Muscle layer of colon (tissue), 2 donors: ENCODE data around the gene MYBPH.

Experiments
- H3K27ac ChIP-seq: one replicate; pipeline ENCODE4 v1.7.0; 2013; ENCODE audit warnings: low read depth, mild to moderate bottlenecking, low read length, moderate library complexity
- H3K27me3 ChIP-seq, 2 donors: one replicate each; pipeline ENCODE4 v1.7.0; 2013; ENCODE audit warnings: low read length in 2 of 2, mild to moderate bottlenecking in 2 of 2; ENCODE audit not compliant: insufficient read depth in 2 of 2, control insufficient read depth in 1 of 2
- H3K36me3 ChIP-seq: one replicate; pipeline ENCODE4 v1.7.0; 2013; ENCODE audit warnings: mild to moderate bottlenecking, low read length; ENCODE audit not compliant: insufficient read depth
- H3K4me1 ChIP-seq: one replicate; pipeline ENCODE4 v1.7.0; 2013; ENCODE audit warnings: mild to moderate bottlenecking, low read length; ENCODE audit not compliant: insufficient read depth
- H3K4me3 ChIP-seq, 2 donors: one replicate each; pipeline ENCODE4 v1.7.0; 2013; ENCODE audit warnings: low read length in 2 of 2, low read depth in 1 of 2, mild to moderate bottlenecking in 1 of 2, moderate library complexity in 1 of 2
- H3K9ac ChIP-seq: one replicate; pipeline ENCODE4 v1.7.0; 2013; ENCODE audit warnings: low read length
- H3K9me3 ChIP-seq: one replicate; pipeline ENCODE4 v1.7.0; 2013; ENCODE audit warnings: mild to moderate bottlenecking, low read length
- donor health status: abdominal sarcoma.
- donor health status: Adenocarcinoma of cecum.

The MYBPH gene

DNA sequence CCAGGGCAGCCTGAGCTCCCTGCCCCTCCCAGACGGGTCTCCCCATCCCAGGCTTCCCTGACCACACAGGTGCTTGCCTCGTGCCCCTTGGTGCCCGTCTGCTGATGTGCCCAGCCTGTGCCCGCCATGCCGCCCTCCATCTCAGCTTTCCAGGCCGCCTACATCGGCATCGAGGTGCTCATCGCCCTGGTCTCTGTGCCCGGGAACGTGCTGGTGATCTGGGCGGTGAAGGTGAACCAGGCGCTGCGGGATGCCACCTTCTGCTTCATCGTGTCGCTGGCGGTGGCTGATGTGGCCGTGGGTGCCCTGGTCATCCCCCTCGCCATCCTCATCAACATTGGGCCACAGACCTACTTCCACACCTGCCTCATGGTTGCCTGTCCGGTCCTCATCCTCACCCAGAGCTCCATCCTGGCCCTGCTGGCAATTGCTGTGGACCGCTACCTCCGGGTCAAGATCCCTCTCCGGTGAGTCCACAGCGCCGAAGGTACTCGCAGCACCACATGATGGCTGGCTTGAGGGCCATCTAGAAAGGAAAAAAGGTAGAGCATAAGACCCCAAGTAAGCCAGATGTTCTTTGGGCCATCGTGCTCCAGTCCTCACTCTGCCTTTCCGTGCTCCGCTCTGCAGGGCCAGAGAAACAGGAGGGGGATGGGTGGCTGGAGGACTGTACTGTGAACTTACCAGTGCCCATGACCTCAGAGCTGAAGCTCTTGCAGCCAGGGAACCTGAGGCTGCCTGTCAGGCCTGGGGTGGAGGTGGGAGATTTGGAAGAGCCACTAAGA, 46.7 kb downstream of the MYBPH start:
- peak overlapping the region in 1 of 2 donors; percentile 59 for H3K4me3 ChIP-seq
- peaks cover 0 to 17% of the 10 kb centered on the region in 2 donors for H3K27me3 ChIP-seq
- no peaks in the 10 kb centered on the region for H3K36me3 ChIP-seq
- no peaks in the 10 kb centered on the region for H3K9me3 ChIP-seq
- H3K27ac ChIP-seq: no peak overlapping the region
- H3K9ac ChIP-seq: no peak overlapping the region
- H3K4me1 ChIP-seq: peaks cover 10% of the 10 kb centered on the region

DNA sequence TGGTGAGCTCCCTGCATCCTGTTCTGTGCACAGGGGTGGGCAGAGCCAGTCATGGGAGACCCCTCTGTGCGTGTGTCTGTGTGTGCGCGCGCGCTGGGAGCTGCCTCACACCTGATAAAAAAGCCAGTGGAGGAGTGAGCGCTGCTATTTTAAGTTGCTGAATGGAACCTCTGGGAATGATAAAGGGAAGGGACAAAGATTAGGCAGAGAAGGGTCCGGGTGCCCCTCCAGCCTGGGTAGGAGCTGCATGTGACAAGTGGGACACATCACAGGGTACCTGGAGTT, 47.3 kb downstream of the MYBPH start:
- H3K27ac ChIP-seq: no peak overlapping the region
- peaks cover 10% of the 10 kb centered on the region for H3K4me1 ChIP-seq
- no peaks in the 10 kb centered on the region for H3K36me3 ChIP-seq
- H3K27me3 ChIP-seq: peaks cover 0 to 23% of the 10 kb centered on the region in 2 donors
- no peaks in the 10 kb centered on the region for H3K9me3 ChIP-seq
- no peak overlapping the region for H3K9ac ChIP-seq
- H3K4me3 ChIP-seq: peak overlapping the region; percentile 22 to 59

DNA sequence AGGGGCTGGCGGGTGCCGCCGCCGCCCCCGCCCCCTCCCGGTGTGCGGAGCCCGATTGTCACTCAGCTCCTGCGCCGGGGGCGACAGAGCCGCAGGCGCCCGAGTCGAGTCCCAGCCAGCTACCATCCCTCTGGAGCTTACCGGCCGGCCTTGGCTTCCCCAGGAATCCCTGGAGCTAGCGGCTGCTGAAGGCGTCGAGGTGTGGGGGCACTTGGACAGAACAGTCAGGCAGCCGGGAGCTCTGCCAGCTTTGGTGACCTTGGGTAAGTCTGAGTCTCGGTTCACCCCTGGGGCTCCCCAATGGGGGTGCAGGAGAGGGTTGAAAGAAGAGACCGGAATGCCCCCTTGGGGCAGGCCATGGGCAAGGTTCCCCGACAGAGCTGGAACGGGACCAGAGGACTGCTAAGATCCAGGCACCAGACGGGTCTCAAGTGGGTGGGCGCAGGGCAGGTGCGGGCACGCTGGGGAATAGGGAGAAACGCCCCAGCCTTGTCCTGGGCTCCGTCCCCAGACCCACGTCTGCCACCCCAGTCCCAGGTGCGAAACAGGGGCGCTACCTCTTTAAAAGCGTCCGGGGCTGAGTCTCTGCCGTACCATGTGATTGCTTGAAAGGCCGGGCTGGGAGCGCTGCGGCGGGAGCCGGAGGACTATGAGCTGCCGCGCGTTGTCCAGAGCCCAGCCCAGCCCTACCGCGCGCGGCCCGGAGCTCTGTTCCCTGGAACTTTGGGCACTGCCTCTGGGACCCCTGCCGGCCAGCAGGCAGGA, 47.8 kb downstream of the MYBPH start, which contains the start of gene ADORA1:
Gene ADORA1 (plus strand): TSS at position 61 of the 765 bp plus-strand sequence. CDS start 1,116 bp downstream, outside the sequence.
- H3K27ac ChIP-seq: no peak within 1 kb of the TSS

DNA sequence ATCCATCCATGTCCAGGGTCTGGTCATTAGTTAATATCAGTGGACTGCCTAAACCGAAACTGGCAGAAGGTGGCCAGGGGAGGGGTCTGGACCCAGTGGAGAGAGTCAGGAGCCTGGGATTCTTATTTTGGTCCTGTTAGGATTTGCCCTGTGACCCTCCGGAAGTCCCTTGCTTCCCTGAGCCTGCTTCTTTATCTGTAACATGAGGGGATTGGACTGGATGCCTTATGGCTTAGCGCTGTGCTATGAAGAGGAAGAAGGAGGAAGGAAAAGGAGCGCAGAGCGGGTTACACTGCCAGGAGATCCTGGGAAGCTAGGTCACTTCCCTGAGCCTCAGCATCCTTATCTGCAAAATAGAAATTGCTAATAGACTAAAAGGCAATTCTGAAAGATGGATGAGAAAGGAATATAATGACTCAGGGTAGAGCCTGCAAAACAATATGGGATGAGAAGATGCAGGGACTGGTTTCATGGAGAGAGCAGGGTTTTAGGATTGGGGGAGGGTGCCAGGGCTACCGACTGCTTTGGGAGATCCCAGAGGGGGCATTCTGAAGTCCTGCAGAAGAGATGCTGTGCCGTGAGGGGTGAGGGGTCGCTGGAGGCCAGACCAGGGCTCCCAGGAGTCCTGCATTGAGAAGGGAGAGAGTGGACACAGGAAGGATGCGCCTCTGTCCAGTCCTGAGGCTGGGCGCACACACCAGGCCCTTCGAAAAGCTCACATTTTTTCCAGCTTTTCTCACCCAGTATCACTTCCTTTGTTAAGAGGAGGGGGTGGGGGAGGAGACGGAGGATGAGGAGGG, 48.6 kb downstream of the MYBPH start:
- H3K27ac ChIP-seq: no peak overlapping the region

More for the DNA sequence above, 47.8 kb downstream of the MYBPH start, which contains the start of gene ADORA1:
- Histone ChIP-seq H3K4me1 (peaks cover 10% of the 10 kb centered on the region), H3K36me3 (no peaks in the 10 kb centered on the region), H3K9ac (no peak within 1 kb of the TSS), H3K4me3 (peak within 1 kb of the TSS; percentile 22 to 59), H3K27me3 (peaks cover 0 to 25% of the 10 kb centered on the region in 2 donors), H3K9me3 (no peaks in the 10 kb centered on the region)

DNA sequence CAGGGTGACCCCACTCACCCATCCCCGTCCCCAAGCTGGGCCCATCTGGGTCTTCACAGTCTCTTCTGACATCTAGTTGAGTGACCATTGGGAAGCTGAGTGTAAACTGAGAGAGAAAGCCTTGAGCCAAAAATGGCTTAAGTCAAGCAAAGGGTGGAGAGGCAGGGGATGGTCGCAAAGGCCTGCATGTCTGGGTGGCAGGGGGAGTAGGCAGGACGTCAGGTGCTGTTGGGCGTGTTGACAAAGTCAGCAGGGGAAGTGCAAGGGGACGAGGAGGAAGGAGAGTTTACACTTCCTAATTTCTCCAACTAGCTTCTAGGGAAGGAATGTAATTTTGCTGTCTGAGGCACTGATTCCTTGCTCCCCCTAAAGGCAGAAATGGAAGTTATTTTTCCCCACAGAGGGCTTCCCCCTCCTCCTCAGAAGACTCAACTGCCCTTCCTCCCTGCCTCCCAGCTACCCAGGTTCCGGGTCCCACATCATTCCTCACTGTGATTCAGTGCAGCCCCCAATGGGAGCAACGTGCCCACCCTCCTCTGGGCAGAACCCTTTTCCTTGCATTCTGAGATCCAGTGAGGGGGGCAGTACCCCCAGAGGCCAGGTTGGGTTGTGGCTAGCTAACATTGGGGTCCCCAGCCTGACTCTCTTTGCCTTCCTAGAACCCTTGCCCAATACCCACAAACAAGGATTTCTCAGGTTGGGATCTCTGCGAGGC, 49.3 kb downstream of the MYBPH start:
- Histone ChIP-seq H3K9ac (no peak overlapping the region), H3K9me3 (no peaks in the 10 kb centered on the region), H3K36me3 (no peaks in the 10 kb centered on the region), H3K27ac (no peak overlapping the region), H3K4me1 (peaks cover 10% of the 10 kb centered on the region), H3K4me3 (no peak overlapping the region), H3K27me3 (peaks cover 0 to 30% of the 10 kb centered on the region in 2 donors)

More for the DNA sequence above, 48.6 kb downstream of the MYBPH start:
- Histone ChIP-seq H3K27me3 (peaks cover 0 to 25% of the 10 kb centered on the region in 2 donors), H3K4me1 (peaks cover 10% of the 10 kb centered on the region), H3K9me3 (no peaks in the 10 kb centered on the region), H3K9ac (no peak overlapping the region), H3K4me3 (peak overlapping the region; percentile 22 to 59), H3K36me3 (no peaks in the 10 kb centered on the region)

DNA sequence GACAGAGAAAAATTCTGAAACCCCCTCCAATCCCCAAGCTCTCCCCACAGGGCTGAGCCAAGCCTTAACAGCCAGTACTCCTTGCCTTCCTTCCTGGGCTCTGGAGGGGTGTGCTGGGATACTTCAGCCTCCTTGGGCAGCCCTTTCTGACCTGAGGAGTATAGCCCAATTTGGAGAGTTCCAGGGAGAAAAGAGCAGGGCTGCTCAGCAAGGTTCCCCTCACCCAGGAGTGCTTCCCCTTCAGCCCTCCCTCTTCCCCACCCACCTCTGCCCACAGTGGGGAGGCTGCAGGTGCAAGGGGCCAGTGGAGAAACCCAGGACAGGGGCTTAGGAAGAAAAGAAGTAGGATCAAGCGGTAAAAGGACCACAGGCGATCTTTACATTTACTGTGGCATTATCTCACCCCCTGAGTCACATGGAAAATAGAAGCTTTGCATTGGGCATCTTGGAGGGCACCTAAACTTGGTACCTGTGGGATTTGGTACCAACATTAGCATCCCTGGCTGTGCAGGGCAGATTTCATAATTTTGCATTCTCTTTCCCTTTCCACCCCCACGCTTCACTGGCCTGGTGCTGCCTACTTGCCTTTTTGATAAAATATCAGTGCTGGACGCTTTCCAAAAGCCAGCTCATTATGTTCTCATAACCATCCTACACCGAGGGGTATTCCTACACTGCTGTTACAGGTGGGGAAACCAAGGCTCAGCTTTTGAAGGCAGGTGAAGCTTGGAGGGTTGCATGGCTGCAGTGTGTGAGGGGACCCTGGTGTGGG, 50.9 kb downstream of the MYBPH start:
- H3K36me3 ChIP-seq: no peaks in the 10 kb centered on the region
- peaks cover 10% of the 10 kb centered on the region for H3K4me1 ChIP-seq
- H3K27ac ChIP-seq: no peak overlapping the region
- H3K4me3 ChIP-seq: no peak overlapping the region
- peaks cover 14 to 41% of the 10 kb centered on the region in 2 donors for H3K27me3 ChIP-seq
- no peak overlapping the region for H3K9ac ChIP-seq
- no peaks in the 10 kb centered on the region for H3K9me3 ChIP-seq

DNA sequence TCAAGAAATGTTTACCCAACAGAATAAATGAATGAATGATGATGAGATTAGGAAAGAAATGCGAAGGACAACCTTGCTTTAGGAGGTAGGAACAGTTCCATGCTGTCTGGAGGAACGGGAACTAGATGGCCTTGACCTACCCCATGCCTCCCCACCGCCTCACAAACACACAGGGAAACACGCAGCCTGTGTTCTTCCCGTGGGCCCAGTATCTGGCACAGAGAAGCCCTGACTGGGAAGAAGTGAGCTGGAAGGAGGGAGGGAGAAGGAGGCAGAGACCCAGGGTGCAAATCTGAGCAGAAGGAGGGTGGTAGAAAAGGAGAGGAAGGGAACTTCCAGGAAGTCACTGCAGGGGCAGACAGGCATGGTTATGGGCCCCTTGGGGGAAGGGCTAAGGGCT, 51.6 kb downstream of the MYBPH start:
- no peak overlapping the region for H3K4me3 ChIP-seq
- H3K27me3 ChIP-seq: peaks cover 14 to 45% of the 10 kb centered on the region in 2 donors
- peaks cover 10% of the 10 kb centered on the region for H3K4me1 ChIP-seq
- no peak overlapping the region for H3K27ac ChIP-seq
- H3K9me3 ChIP-seq: no peaks in the 10 kb centered on the region
- H3K36me3 ChIP-seq: no peaks in the 10 kb centered on the region
- no peak overlapping the region for H3K9ac ChIP-seq

DNA sequence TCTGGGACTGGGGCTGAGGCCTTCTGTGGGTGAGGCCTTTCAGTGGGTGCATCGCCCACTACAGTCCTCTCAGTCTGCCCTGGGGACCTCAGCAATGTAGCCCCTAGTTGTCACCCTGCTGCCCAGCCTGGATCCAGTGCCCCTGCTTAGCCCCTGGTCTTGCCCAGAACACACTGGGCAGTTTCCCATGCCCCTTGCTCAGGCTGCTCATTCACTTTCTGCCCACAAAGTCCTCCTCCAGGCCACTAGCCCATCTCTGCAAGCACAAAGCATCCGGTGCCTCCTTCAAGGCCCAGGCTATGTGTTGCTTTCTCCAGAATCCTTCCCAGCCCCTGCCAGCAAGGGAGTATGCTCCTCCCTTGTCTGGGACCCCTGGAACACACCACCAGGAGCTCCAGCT, 53.5 kb downstream of the MYBPH start:
- H3K9me3 ChIP-seq: no peaks in the 10 kb centered on the region
- H3K4me1 ChIP-seq: peaks cover 11% of the 10 kb centered on the region
- no peaks in the 10 kb centered on the region for H3K36me3 ChIP-seq
- no peak overlapping the region for H3K4me3 ChIP-seq
- no peak overlapping the region for H3K27ac ChIP-seq
- no peak overlapping the region for H3K9ac ChIP-seq
- peaks cover 14 to 54% of the 10 kb centered on the region in 2 donors for H3K27me3 ChIP-seq

DNA sequence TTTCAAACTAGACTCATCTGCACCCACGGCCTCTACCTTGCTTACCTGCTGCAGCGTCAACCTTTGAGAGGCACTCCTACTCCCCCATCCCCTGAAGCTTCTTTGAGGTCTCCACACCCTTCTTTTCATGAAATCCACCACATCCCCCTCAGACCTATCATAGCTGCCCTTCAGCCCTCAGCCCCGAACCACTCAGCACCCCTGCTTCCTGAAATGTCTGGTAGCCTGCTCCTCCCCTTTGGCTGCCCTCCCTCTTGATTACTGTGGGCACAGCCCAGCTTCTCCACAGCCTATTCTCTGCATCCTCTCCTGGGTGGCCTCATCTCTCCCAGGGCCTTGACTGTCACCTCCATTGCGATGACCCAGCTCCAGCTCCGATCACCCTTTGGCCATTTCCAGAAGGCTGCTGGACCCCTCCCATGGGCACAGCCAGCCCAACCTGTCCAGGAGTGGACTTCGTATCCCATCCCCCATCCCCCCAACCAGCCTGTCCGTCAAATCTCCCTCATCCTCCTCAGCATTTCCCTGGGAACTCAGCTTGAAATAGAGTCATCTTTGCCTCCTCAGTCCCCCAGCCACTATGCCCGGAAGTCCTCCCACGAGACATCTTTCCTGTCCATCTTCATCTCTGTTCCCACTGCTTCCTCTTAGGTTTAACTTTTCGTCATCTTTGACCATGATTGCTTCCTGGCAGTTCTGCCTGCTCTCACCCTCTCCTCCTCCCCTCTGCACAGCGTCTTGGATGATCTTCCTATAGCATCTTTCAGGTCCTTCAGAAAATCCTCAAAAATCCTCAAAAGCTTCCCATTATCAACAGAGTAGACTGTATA, 54.2 kb downstream of the MYBPH start:
- Histone ChIP-seq H3K27ac (no peak overlapping the region), H3K4me1 (peaks cover 8% of the 10 kb centered on the region), H3K27me3 (peaks cover 14 to 47% of the 10 kb centered on the region in 2 donors), H3K36me3 (no peaks in the 10 kb centered on the region), H3K4me3 (no peak overlapping the region), H3K9me3 (no peaks in the 10 kb centered on the region), H3K9ac (no peak overlapping the region)
